HepG2 (cell line): Measurements from ENCODE around the gene PEMT.

Source experiments
- EZH2 ChIP-seq: conservative IDR thresholded peaks from 2 replicates; pipeline ENCODE4 v1.6.1; 2012; ENCODE audit warnings: mild to moderate bottlenecking, low read depth, low read length, moderate library complexity
- RFXAP ChIP-seq: sonication (generic); formaldehyde crosslinking; IDR thresholded peaks from 2 replicates; pipeline ENCODE4 v1.4.0; 2020; ENCODE audit warnings: missing genetic modification reagents, borderline replicate concordance
- STAG1 ChIP-seq: sonication (generic); formaldehyde crosslinking; IDR thresholded peaks from 2 replicates; pipeline ENCODE4 v1.4.0; 2020; ENCODE audit warnings: missing genetic modification reagents
- USF2 ChIP-seq, 2 experiments: sonication (generic) in 1 of 2; formaldehyde crosslinking in 1 of 2; IDR thresholded peaks; 2 replicates each; pipeline versions ENCODE4 v1.5.1 to v1.6.1; 2011 to 2020; ENCODE audit warnings: borderline replicate concordance in 1 of 2, low read depth in 1 of 2, low read length in 1 of 2, mild to moderate bottlenecking in 1 of 2, missing genetic modification reagents in 1 of 2, moderate library complexity in 1 of 2
- ZNF639 ChIP-seq: conservative IDR thresholded peaks from 2 replicates; pipeline ENCODE4 v1.6.1; 2018; ENCODE audit warnings: missing genetic modification reagents

GRCh38 chr17:17466511-17466910 lies 125.0 kb downstream of the PEMT start:
- TF ChIP-seq ZNF639 (CRISPR knock-in tag): no peak
- TF ChIP-seq USF2 (IDR thresholded peaks at IDR 0.05; ENCODE audit: low read depth, low read length): no peak
- no peak for TF ChIP-seq USF2 (CRISPR knock-in tag; IDR thresholded peaks at IDR 0.05; ENCODE audit: borderline replicate concordance)
- TF ChIP-seq EZH2: no peak
- TF ChIP-seq STAG1: no peak
- TF ChIP-seq RFXAP: no peak
